ENCODE results near the gene PCF11.
"Not testable (repeated sequence)": the region's sequence is repeated elsewhere in the genome, so short reads cannot be mapped to it uniquely, and the experiment has no call there.

Gene PCF11

DNA sequence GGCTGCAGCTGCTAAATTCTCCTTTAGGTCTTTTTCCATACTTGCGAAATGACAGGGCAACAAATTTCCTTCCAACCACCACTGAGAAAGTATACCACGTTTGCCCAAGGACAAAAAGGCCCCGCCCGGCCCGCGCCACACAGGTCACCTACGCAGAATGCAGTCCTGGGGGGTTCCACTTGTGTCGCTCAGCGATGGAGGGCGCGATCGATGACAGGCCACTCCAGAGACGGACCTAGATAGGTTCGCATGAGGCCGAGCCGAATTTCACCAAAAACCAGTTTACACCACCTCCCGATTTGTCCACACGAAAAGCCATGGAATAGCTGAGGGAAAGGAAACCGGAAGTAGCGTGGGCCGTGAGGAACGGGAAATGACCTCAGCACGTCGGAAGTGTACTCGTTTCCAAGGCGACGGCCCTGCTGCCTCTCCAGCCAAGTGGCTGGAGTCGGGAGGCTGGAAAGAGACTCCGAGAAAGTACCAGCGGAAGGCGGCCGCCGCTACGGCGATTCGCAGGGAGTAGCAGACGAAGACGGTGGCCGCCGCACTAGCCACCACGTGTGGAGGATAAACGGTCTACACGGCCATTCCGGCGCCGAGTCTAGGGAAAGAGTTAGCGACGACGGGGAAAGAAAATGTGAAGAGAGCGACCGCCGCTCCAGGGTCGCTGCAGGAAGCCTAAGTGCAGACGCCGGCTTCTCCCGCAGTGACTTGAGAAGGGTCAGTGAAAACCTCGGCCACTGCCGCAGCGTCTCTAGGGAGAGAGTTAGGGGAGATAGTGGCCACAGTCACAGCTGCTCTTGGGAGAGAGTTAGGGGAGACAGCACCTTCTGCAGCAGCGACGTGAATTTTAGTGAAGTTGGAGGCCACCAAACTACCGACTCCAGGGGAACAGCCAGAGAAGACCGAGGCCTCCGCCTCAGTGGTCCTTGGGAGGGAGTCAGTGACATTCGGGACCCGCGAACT, 36.7 kb downstream of the PCF11 start, which contains the start of gene ANKRD42:
Gene ANKRD42 (plus strand): TSS at position 398 of the 966 bp plus-strand sequence. CDS start 959 bp downstream, outside the sequence.
- peak; percentile 91 for DNase-seq

DNA sequence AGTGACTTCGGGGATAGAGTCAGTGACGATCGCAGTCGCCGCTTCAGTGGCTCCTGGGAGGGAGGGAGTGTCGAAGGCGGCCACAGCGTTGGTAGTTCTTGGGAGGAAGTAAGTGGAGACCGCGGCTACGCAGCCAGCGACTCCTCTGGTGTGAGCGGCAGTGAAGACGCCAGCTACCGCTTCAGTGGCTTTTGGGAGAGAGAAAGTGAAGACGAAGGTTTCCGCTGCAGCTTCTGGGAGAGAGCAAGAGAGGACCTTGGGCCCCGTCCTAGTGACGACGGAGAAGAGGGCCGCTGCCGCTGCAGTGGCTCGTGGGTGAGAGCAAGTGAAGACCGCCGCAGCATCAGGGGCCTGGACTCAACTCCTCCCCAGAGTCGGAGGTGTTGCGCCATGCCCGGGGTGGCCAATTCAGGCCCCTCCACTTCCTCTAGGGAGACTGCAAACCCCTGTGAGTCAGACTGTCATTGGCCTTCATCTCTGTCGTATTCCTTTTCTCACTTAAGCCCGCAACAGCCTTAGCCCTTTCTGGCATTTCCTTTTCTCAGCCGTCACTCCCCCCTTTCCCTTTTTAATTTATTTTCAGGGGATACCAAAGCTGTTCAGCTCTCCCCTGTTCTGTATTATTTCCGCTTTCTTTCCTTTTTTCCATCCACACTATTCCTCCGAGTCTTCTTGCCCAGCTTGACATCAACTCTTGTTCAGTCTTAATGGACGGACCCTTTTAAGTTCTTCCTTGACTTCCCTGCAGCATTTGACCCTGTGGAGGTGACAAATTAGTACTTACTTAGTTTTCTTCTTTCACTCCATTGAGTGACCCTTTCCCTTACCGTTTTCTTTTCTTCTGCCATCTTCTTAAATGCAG, 37.6 kb downstream of the PCF11 start:
- DNase-seq = peak; percentile 80

DNA sequence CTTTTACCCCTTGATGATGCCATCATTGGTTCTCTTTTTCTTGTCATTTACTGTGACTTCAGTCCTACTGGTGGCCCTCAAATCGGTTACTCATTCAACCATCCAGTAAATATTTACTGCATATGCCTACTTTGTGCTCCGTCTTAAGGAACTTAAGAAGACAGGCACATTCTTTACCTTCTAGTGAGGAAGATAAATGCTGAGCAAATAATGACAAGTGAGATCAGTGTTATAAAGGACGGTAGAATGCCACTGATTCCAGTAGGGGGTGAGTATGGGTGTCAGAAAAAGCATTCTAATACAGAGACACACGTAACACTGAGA, 38.2 kb downstream of the PCF11 start:
- no peak for DNase-seq

DNA sequence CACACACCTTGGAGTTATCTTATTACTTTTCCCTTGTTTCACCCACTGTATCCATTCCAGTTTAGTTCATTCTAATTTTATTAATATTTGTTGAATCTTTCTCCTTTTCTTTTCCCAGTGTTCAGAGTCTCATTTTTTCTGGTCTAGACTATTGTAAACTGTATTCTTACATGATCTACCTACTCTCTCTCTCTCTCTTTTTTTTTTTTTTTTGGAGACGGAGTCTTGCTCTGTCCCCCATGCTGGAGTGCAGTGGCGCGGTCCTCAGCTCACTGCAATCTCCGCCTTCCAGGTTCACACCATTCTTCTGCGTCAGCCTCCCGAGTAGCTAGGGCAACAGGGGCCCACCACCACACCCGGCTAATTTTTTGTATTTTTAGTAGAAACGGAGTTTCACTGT, 38.7 kb downstream of the PCF11 start:
- no peak for DNase-seq

DNA sequence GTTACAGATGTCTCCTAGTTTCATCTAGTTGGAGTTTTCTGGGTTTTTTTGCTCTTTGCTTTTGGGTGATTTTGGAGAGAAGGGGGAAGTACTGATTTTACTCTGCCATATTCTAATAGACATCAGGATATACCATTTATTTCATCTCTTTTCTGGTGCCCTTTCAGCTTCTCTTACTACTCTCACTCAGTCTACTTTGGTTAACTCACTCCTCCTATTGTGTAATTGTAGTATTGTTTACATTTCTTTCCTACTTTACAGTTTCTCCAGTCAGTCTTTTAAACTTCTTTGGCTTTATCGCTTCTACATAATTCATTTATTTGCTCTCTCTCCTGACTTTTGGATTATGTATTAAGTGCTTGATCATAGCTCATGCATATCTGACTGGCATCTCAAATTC, 43.1 kb downstream of the PCF11 start:
- DNase-seq = no peak

DNA sequence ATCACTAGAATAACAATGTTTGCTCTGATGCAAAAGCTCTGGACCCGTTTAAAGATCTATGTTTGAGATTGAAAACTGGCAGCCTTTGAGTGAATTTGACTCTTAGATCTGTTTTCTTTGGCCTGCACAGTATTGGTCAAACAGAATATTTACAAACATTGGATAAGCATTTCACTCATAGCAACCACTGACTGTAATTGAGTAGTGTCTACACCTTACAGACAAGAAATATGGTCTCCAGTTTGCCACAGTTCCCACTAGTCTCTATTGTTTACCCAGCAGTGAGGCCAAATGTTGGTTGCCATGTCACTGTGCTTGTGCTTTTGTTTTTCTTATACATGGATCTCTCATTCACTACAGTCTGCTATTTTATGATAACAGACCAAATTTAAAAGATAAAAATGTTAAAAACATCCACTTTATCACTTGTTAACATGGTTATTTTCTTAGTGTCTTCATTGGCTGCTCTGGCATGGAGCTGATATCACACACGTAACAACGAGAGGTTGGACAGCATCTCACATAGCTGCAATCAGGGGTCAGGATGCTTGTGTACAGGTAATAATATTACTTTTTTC, 48.8 kb downstream of the PCF11 start:
- no peak for DNase-seq

DNA sequence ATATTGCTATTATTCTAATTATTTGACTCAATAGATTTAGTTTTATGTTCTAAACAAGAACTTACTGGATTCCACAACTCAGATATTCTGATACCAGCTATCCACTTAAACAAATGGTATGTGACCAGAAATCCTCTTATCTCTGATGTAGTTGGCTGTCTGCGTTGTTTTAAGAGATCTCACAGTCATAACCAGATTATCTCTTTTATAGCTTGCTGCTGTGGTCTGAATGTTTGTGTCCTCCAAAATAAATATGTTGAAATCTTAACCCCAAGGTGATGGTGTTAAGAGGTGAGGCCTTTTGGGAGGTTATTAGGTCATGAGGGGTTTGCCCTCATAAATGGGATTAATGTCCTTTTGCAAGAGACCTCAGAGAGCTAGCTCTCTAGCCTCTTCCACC, 49.3 kb downstream of the PCF11 start:
- DNase-seq = no peak

DNA sequence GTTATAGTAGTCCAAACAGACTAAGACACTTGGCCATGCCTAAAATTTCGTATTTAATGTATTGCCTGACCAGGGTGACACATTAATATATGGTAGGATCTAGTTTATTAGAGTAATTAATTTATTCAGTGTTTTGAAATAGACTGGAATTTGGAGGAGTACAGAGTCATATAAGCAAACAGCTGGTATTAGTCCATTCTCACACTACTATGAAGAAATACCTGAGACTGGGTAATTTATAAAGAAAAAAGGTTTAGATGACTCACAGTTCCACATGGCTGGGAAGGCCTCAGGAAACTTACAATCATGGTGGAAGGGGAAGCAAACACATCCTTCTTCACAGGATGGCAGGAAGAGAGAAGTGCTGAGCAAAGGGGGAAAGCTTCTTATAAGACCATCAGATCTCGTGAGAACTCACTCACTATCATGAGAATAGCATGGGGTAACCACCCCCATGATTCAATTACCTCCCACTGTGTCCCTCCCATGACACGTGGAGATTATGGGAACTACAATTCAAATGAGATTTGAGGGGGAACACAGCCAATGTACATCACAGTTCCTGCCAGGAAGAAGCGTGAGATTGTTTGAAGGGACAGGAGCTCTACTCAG, 49.9 kb downstream of the PCF11 start:
- not testable (repeated sequence) for DNase-seq

DNA sequence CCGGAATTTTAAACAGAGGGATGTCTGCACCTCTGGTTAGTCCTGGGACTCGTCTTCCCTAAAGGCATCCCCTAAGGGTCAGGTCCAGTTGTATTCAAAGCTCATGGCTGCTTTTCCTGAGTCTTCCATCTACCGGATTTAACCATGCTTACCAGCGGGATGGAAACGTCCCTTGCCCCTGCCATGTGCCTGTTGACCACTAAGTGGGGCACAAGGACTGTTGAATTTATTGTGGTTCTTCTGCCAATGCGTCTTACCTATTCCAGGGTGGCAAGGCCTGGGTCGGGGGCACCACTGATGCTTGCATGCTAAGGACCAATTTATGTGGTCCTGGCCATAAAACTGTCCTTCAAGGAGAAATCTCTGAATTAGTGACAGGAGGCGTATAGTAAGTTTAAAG, 62.2 kb downstream of the PCF11 start:
- no peak for DNase-seq

DNA sequence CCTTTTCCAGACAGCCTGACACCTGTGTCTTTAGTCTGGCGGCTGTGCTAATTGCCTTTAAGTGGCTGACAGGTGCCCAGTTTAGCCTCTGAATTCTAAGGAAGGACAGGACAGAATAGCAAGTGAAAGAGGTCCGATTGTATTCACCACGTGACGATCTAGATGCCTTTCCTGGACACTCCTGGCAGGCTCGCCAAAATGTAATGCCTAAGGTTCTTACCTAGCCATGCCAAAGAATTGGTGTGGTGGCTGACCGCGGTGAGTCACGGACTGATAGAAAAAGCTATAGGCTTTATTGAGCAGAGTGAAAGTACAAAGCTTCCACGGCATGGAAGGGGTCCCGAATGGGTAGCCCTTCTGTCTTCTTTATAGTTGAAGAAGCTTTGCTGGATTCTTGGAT, 63.3 kb downstream of the PCF11 start:
- DNase-seq = no peak

DNA sequence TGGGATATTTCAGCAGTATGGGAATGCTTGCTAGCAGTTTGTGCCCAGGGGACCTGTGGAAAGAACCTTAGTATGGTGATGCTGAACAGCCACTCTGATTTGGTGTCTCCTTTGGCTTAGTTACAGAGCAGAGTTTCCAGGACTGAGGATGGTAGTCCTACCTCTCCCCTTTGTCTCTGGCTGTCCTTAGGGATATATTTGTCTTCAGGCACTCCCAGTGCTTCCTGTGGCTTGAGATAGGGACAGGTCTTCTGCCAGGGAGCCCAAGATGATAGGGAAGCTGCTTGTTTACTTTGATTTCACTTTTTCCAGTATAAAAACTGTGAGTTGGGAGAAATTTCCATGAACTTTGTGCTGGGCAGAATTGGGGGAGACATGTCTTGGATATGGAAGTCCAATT, 64.8 kb downstream of the PCF11 start:
- DNase-seq = no peak

DNA sequence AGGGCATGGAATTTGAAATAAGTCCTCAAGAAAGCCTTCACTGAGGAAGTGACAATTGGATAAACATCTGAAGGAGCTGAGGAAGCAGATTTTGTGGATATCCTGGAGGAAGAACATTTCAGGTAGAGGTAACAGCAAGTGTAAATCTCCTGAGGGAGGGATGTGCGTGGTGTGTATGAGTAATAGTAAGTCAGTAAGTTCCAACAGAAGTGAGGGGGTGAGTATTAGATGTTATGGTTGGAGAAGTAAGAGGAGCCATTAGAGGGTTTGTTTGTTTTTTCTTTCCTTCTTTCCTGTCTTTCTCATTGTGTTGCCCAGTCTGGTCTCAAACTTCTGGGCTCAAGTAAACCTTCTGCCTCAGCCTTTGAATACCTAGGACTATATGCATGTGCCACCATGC, 65.6 kb downstream of the PCF11 start:
- no peak for DNase-seq

DNA sequence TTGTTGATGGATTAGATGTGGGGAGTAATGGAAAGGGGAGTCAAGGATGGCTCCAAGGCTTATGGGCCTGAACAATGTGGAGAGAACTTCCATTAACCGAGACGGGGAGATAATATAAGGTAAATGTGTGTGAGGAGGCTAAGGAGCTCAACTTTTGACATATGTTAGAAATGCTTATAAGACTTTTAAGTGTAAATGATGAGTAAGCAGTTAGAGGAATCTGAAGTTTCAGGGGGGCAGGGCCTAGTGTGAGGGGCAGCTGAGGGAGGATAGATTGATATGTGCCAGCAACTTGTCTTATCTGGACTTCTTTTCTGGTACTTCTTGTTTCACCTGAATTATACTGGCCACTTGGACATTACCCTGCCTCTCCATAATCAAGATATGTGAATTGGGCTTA, 66.5 kb downstream of the PCF11 start:
- DNase-seq = no peak

DNA sequence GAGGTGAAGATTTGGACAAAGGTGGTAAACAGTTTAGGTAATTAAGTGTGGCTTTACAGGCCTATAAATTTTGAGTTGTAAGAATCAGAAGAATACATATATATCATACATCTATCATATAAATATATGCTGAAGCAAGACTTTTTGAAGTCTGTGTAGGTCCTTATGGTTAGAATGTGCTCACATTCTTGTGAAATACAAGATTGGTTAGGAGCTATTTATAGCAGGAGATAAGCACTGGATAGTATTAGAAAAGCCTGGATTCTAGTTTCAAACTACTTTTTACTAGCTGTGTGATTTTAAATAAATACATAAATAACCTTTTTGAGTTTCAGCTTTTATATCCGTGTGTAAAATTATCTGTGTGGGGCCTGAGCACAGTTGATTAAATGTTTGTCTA, 78.9 kb downstream of the PCF11 start:
- DNase-seq = no peak

Measured in activated CD8-positive, alpha-beta memory T cell treated with anti-CD3 and anti-CD28 coated beads for 24 hours (primary cell).